NCI-H2029 (cell line): Measurements from ENCODE around the gene CDC73.
"Not testable (repeated sequence)": the region's sequence is repeated elsewhere in the genome, so short reads cannot be mapped to it uniquely, and the experiment has no call there.

Source experiments
- DNase-seq: peaks from one replicate; lab custom pipeline; 2025; lab: John Stamatoyannopoulos, UW

Gene CDC73

GRCh38 chr1:193231146-193231545 is 109.3 kb downstream of the CDC73 start:
- not testable (repeated sequence) for DNase-seq

DNA sequence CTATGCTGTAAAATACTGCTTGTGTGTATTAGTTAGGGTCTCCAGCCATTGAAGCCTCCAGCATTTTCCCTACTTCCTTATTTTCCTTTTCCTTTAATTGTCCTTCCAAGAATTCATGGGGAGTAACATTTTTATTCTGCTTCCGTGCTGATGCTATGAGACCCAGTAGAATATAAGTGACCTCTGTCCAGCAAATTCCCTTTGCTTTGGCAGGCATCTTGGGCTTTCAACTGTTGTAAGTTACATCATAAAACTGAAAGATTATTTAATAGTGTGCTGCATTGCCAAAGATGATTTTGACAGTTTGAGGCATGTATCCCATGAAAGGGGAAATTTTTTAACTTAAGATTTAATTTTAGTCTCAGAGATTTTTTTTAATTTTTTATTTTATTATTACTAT is 112.7 kb downstream of the CDC73 start:
- no peak for DNase-seq

DNA sequence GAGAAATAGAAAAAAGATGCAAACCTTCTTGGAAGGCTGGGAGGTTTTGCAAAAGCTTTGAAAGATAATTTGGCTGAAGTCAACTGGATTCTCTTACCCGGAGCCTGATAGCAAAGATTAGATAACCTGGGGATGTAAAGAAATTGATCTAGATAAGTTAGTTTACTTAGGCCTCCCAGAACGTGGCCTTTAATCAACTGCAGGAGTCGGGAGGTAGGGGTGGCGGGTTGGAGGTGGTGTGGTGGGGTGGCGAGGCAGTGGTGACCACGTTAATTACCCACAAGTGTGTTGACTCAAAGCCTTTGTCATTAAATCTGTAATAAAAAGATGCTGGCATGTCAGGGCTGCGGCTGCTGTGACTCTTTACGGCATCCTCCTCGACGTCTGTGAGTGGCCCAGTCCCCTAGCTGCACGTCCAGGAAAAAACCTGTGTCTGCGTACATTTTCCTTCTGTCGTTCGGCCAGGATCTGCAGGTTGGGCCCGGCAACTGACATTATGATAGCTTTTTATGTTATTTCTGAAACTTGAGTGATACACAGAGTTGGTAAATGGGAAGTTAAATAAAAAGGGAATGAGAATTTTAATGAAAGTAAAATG is 115.6 kb downstream of the CDC73 start:
- DNase-seq = no peak

- DNase-seq = no peak
These were observed 118.8 kb downstream of the CDC73 start for GRCh38 chr1:193240609-193241008.

- DNase-seq = no peak
These were observed 119.4 kb downstream of the CDC73 start for GRCh38 chr1:193241132-193241827.

DNA sequence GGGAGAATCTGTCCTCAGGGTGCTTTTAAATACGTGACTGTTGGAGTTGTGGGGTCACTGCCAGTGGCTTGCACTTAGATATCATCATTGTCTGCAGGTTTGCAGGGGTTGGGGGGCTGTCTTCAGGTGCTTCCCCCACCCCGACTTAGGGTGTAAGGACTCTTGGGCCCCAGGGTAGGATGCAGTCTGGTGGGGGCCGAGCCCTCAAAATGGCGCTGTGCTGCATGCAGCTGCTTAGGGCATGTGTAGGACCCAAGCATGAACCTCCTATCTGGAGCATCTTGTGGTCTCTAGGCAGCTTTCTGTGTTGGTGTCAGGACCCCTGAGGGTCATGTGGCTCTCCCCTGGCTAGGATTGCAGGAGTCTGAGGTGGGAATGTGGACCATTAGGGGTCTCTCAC is 120.2 kb downstream of the CDC73 start:
- DNase-seq = no peak

DNA sequence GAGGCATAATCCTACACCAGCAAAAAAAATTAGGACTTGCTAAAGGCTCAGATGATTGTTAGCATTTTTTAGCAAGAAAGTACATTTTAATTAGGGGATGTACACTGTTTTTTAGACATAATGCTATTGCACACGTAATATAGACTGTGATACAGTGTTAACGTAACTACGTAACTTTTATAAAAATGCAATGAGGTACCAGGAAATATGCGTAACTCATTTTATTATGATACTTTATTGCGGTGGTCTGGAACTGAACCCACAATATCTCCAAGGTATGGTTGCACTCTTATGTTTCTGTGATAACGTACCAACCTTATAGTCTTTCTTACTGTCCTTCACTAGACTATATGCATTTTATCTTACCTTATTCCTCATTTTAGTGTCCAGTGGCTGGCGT is 127.4 kb downstream of the CDC73 start:
- DNase-seq = no peak

GRCh38 chr1:193251950-193252349 is 130.1 kb downstream of the CDC73 start:
- DNase-seq = no peak

DNA sequence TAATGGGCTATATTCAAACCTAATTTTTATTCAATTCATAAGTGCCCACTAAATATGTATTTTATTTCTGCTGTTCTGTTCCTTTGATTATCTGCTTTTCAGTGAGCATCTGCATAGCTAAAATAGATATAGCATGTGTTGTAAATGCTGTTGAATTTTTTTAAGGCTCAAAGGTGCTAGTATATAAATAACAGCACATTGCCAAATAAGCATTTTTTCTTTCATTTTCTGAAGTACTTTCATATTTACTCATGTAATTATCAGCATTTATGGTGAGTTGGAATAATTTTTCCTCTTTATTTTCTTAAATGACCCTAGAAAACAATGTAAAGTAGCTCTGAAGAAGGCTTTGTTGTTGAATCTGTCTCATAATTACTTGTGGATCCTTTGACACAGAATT is 134.2 kb downstream of the CDC73 start:
- DNase-seq = no peak

DNA sequence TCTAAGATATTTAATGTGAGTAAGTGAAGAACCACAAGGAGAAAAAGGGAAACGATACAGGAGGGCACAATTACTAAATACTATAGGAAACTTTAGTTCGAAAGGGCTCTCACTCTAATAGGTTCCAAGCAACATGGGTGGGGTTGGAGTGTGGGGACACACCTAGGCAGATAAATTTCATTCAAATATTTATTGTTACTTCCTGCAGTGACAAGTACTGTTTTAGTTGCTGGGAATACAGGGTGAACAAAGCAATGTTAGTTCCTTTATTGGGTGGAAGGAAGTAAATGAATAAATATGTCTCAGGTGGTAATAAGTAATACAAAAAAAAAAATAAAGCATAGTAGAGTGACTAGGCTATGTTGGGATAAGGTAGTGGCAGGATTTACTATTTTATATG is 137.8 kb downstream of the CDC73 start:
- DNase-seq = no peak

DNA sequence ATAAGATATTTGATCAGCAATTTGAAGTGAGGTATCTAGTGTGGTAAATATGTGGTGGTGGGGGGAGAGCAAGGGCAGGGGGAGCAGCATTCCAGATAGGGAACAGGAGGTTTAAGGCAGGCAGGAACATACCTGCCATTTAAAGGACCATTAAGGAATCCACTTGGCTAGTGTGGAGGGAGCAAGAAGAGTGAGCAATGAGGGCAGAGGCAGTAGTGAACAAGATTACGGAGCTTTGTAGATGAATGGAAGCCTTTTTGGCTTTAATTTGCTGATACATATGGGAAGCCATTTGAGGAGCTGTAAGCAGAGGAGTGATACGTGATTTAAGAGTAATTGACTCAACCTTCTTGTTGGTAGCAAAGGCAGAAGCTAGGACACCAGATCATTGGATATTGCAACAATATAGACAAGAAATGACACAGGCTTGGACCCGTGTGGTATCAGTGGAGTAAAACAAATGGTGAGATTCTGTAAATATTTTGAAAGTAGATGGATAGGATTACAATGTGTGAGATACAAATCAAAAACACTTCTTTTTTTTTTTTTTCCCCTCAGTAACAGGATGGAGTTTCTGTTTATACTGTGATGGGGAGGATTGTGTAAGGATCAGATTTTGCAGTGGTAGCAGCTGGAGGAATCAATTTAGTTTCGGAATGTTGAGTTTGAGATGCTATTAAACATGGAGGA is 138.4 kb downstream of the CDC73 start:
- no peak for DNase-seq

GRCh38 chr1:193260896-193261295 is 139.1 kb downstream of the CDC73 start:
- no peak for DNase-seq

- no peak for DNase-seq
These were observed 140.8 kb downstream of the CDC73 start for GRCh38 chr1:193262661-193263060.

DNA sequence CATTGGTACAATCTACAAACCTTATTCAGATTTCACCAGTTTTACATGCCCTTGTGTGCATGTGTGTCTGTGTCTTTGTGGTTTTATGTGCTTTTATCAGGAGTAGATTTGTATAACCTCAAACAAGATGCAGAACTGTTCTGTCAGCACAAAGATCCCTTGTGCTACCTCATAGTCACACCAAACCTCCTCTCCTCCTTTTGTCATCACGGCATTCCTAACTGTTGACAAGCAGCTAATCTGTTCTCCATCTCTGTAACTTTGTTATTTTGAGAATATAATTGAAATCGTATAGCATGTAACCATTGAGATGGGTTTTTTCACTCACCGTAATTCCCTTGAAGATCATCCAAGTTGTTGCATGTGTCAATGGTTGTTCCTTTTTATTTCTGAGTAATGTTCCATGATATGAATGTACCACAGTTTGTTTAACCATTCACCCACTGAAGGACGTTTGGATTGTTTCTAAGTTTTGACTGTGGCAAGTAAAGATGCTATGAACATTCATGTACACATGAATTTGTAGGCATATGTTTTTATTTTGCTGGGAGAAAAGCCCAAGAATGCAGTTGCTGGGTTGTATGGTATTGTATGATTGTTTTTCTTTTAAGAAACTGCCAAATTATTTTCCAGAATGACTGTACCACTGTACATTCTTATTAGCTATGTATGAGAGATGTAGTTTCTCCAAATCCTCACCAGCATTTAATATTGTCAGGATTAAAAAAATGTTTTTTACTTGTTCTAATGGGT is 142.7 kb downstream of the CDC73 start:
- no peak for DNase-seq

- DNase-seq = no peak
These were observed 143.9 kb downstream of the CDC73 start for GRCh38 chr1:193265716-193266115.

GRCh38 chr1:193266794-193267193 is 145.0 kb downstream of the CDC73 start:
- DNase-seq = not testable (repeated sequence)

DNA sequence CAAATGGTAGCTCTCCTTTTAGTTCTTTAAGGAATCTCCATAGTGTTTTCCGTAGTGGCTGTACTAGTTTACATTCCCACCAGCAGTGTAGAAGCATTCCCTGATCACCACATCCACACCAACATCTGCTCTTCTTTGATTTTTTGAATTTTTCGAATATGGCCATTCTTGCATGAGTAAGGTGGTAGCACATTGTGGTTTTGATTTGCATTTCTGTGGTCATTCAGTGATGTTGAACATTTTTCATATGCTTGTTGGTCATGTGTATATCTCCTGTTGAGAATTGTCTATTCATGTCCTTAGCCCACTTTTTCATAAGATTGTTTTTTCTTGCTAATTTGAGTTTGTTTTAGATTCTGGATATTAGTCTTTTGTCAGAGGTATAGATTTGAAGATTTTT is 149.2 kb downstream of the CDC73 start:
- DNase-seq = no peak

DNA sequence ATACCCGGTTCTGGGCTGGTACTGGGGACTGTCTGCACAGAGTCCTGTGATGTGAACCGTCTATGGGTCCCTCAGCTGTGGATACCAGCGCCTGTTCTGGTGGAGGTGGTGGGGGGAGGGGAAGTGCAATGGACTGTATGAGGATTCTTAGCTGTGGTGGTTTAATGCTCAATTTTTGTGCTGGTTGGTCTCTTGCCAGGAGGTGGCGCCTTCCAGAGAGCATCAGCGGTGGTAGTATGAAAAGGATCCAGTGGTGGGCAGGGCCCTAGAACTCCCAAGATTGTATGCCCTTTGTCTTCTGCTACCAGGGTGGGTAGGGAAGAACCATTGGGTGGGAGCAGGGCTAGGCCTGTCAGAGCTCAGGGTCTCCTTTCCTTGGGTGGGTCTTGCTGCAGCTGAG is 153.9 kb downstream of the CDC73 start:
- DNase-seq = no peak

GRCh38 chr1:193278968-193279367 is 157.1 kb downstream of the CDC73 start:
- no peak for DNase-seq

- no peak for DNase-seq
These were observed 160.1 kb downstream of the CDC73 start for GRCh38 chr1:193281894-193282293.

DNA sequence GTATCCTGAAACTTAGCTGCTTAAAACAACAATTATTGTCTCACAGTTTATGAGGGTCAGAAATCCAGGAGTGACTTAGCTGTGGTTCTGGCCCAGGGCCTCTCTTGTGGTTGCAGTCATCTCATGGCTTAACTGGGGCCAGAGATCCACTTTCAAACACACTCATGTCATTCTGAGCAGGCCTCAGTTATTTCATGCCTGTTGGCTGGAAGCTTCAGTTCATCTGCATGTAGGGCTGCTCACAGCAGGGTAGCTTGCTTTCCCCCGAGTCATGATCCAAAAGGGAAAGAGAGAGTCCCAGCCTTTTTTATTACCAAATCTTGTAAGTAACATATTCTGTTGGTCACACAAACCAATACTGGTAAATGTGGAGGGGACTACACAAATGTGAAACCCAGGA is 161.2 kb downstream of the CDC73 start:
- DNase-seq = no peak

DNA sequence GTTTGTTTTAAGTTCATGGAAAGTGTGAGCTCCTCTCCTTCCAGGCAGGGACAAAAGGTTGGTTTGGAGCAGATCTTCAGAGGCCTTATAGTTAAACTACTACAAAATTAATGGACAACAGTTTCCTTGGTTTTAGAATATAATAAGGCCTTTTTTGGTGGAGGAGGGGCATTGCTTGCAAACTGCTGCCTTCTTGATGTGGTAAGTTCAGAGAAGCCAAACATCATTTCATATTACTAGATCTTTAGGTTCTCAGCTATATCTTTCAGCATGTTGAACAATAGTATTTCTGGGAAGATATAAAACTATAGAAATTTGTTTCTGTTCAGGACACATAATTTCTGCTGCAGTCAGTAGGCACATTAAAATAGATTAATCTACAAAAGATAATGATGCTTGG is 162.4 kb downstream of the CDC73 start:
- no peak for DNase-seq

- no peak for DNase-seq
These were observed 163.8 kb downstream of the CDC73 start for GRCh38 chr1:193285641-193286040.
